H1 (cell line): ENCODE results near the gene SPSB3. TPM values are rescaled to one million over a fixed set of nuclear protein-coding genes. Genes with fewer than 3 reads are reported as not detected.

ENCODE experiments used
- RAD21 ChIP-seq, 2 experiments: IDR thresholded peaks in 1 of 2; conservative IDR thresholded peaks in 1 of 2; 2 replicates each; pipeline ENCODE4 v1.6.1; 2011; ENCODE audit warnings: low read depth in 2 of 2, low read length in 2 of 2, improper control_type of control experiment in 1 of 2, inconsistent platforms in 1 of 2, mild to moderate bottlenecking in 1 of 2, moderate library complexity in 1 of 2
- polyA plus RNA-seq, 7 experiments: library from polyadenylated mRNA; depleted of rRNA in 3 of 7; stranded (reverse) in 5 of 7; unstranded in 2 of 7; fragments of >200 nt in 5 of 7; fragments of 200-250 nt in 2 of 7; gene quantifications; 1 replicate in 5 of 7; 2 replicates in 1 of 7; 4 replicates in 1 of 7; pipeline versions ENCODE4 v1.2.1 to v1.2.3, GENCODE V29; 2011 to 2013; ENCODE audit warnings: missing spikeins in 2 of 7, mixed read lengths in 2 of 7
- total RNA-seq: library from RNA; stranded (reverse); fragmentation: NEBNext Ultra II Directional; extraction: Animal tissue kit (Norgen Biotek cat#: 25700); gene quantifications from 2 replicates; pipeline ENCODE4 v1.2.1, GENCODE V29; 2021

Gene SPSB3
- total and polyA plus RNA-seq, 2 of the 8 experiments (the other 6 are each of a cell fraction or from before 2014, with no cell fraction given): 22.5 to 37.8 TPM

- TF ChIP-seq RAD21 (IDR thresholded peaks at IDR 0.05 in 1 of 2, conservative IDR thresholded peaks at IDR 0.05 in 1 of 2; ENCODE audit: low read depth in 2 of 2, low read length in 2 of 2): no peak
Observed at GRCh38 chr16:1820946-1821290, 38.5 kb upstream of the SPSB3 start (continued).
